NCI-H187 treated with DMSO at 0.1 percent for 48 hours (cell line): ENCODE data around the gene SENP8.
"Not testable (repeated sequence)": the region's sequence is repeated elsewhere in the genome, so short reads cannot be mapped to it uniquely, and the experiment has no call there.

Experiments
- DNase-seq: peaks from one replicate; lab custom pipeline; 2025; lab: John Stamatoyannopoulos, UW

The SENP8 gene

DNA sequence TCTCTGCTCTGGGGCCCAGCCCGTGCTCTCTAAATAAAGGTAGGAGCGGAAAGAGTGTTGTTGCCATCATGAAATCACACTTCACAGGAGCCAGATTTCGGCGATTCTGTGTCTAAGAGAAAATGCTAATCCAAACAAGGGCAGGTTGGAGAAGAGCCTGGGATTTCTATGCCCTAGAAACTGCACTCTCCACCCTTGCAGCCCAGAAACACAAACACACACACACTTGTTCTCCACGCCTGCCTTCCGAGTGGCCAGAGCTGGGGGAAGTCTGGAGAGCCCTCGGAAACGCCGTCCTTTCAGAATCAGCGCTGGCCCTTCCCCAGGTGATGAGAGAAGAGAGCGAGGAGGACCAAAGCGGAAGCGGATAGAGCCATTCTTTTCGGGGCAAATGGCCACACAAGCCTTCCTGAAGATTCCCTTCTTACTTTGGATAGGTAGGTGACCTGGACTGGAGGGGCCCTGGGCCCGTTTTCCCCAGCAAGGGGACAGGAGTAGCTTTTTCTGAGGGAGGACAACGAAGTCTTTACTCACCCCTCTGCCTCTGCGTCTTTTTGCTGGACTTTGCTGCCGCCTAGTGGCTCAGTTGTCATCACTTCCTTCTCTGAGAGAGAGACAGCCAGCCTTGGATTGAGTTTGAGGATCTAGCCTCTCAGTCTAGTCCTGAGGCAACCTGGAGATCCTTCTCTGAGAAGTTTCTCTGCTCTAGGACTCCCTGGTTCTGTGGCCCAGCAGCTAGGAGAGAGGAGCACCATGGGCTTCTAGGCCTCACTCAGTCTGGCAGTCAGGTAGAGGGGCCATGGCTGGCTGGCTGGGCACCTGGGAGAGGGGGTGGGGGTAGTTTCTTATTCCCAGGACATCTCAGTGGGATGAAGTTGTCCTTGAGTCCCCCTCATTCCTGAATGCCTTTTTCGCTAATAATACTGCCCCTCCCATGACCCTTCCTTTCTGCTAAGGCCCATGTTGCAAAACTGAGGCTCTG is 37.7 kb downstream of the SENP8 start:
- DNase-seq: peak; percentile 49

DNA sequence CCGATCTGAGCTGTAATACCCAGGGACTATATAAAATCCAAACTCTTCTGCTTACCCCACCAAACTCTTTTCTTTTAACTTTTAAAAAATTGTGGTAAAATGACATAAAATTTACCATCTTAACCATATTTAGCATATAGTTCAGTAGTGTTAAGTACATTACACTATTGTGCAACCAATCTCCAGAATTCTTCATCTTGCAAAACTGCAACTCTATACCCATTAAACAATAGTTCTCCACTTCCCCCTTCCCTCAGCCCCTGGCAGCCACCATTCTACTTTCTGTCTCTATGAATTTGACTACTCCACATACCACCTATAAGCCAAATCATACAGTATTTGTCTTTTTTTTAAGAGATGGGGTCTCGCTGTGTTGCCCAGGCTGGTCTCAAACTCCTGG is 38.7 kb downstream of the SENP8 start:
- no peak for DNase-seq

DNA sequence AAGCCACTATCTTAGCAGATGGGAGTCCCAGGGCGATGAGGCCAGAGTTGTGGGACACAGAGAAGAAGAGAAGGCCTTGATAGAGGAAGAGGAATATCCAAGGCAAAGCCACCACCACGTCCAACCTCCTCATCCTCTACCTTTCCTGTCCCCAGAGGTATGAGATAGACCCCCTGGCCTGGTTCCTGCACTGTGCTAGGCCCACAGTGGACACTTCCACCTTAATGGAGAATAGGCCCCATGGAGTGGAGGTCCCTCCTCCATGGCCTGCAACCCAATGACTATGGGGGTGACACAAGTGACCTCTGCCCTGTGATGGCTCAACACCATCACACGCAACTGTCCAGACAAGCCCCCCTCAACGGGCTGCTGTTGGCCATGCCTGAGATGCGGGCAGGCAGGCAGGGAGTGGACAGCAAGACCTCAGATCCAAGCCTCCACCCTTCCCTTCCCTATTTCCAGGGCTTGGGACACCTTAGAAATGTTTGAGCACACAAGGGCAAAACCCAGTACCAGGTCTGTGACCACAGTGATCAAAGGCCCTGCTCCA is 42.6 kb downstream of the SENP8 start:
- no peak for DNase-seq

DNA sequence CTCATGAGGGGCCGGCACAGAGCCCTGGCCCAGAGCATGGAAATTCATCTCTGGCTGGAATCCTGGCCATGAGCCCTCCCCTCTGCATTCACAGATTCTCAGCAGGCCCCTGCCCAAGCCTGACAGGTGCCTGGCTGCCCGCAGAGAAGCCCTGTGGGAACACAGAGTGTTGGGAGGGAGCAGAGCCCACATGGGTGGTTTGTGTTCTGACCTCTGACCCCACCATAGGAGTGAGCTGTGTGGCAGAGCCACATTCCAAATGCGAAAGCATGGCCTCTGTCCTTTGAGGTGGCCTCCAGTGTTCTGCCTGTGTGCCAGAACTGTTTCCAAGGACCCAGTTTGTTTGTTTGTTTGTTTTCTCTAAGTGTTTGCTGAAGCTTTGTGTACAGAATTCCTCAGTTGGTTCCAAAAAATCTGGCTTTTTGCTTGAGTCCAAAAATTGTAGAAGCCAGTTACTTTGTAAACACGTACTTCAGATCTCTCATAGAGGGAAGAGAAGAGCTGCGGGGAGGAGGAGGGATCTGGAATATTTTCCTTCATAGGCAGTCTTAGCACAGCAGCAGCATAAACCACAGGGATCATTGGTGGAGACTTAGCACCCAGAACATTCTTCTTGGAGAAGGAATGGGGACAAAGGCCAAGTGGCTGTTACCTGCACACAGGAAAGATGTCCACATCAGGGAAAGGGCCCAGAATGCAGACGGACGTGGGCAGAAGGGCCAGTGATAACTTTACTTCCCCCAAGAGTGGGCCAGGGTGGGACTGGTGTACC is 43.3 kb downstream of the SENP8 start:
- DNase-seq: no peak

DNA sequence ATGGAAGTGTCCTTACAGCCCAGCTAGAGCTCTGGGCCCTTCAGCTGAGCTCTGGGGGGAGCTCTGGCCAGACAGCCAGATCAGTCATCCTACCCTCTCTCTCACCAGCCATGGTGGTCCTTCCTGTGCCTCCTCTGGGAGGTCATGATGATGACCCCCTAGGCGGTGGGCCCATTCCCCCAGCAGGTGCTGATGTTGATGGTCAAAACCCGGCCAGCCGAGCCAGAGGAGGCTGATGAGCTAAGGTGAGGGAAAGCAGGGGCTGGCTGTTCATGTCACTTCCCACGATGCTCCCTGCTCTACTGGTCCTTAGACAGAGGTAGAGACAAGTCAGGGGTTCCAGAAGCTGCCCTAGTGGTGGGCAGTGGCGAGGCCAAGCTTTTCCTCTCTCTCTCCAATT is 44.4 kb downstream of the SENP8 start:
- no peak for DNase-seq

DNA sequence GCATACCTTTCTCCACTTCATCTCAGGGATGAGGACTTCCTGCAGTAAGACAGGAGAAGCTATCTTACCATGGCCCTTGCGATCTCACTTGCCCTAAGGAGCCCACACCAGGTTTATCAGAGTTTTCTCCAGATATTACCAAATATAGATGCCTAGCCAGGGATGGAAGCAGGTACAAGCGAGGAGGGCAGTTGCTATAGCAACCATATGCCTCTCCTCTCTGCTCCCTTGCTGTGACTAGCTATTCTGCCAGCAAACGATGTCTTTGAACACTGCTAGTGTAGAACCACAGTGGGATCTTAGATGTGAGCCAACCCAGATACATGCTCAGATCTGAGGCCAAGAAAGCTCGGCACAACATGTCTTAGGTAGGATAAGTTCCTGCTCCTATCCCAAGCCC is 45.5 kb downstream of the SENP8 start:
- DNase-seq: no peak

DNA sequence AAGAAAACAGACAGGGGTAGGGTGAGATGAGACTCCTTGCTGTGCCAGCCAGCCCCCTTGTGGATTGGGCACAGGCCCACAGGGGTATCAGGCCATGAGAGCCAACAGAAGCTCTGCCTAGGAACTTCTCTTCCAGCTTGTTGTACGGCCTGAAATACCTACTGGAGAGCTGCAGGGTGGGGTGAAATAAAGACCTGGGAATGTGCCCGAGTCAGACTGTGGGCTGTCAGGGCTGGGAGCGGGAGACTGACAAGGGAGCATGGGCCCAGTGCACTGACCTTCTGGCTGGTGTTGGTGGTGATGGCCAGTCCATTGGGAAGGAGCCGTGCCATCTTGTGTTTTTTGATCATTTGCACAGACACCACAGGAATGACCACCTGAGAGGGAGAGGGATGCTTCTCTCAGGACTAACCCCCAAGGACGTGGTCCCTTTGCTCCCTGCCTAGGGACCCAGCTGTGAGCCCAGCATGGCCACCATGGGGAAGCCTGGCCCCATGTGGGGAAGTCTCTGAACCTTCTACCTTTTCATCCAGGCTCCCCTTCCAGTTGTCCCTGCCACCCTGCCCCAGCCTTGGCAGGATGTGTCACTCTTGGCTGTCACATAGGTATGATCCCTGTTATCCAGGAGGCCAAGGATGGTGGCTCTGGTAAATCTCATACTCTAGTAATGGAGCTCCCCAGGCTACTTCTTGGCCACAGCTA is 48.7 kb downstream of the SENP8 start:
- DNase-seq: no peak

DNA sequence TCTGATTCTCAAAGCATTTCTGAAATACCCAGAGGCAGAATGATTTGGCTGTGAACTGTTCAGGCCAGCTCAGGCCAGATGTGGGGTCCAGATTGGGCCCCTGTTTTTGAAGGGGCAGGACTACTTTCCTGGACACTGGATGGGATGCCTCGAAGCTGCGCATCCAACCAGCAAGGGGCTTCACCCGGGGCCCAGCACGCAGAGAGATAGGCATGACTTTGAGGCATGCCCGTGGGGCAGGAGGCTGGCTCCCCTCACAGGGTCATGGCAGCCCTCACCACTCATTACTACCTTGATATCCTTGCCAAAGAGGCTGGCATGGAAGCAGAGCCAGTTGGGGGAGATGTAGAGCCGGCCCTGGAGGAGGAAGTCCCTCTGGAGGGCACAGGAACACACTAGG is 49.2 kb downstream of the SENP8 start:
- no peak for DNase-seq

DNA sequence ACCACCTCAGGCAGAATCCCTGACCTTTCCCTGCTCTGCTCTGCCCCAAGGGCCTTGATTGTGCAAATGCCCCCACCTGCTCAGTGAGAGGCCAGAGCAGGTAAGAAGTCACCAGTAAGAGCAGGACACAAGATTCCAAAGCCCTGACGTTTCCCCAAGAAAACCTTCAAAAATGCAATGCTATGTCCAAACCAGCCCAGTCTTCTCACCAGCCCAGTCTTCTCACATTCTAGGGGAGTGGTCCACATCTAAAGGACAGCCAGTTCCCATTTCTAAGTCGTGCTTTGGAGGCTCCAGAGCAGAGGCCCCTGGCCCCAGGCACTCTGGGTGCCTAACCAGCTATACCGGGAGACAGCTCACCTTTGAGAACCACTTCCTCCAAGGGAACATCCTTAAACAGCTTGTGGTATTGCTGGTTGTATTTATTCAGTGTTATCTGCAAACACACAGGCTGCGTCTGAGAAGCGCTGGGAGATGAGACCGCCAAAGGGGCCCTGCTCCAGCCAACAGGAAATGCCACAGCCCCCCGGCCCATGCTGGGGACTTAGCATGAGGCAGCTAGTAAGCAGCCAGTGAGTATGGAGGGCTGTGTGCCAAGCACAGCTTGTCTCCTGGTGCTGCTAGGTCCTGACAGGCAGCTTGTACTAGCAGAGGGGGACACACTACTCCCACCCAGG is 50.1 kb downstream of the SENP8 start:
- no peak for DNase-seq

DNA sequence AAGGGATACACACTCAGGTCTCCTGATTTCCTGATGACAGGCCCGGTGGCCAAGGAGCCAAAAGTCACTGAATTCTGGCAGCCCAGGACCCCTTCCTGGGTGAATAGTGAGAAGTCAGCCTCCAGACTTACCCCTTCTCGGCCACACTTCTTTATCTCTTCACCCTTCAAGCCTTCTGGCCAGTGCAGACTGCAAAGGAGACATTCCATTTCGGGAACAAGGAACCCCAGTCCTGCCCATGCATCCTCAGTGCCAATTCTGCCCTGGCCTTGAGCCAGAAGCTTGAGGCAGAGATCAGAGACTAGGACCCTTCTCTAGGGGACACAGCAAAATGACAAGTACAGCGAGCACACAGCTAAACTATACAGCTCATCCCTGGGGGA is 50.6 kb downstream of the SENP8 start:
- no peak for DNase-seq

DNA sequence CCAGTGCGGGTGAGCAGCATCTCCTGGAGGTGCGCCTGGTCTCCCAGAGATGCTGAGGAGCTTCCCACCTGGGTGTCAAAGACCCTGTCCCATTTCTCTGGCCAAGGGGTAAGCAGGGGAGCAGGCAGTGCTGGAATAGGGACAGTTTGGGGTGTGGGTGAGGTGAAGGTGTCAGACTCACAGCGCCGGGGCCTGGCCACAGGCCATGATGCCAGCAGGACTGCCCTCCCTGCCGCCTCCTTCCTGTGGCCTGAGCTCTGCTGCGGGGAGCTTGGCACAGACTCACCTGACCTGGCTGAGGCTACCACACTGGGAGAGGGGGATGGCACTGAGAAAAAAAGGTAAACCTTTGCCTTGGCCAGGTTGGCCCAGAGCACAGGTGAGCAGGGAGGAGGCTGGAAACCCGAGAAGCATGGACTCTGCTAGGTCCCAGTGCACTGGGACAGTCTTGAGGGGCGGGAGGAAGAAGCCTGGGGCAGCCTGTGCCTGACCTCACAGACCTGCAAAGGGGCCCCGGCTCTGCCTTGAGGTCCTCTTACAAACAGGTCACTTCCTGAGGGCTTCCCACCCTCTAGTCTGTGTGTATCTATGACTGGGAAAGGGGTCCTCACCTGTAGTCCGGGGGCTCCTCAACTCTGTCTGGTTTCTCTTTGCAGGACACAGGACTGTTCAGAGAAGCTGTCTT is 51.2 kb downstream of the SENP8 start:
- no peak for DNase-seq

DNA sequence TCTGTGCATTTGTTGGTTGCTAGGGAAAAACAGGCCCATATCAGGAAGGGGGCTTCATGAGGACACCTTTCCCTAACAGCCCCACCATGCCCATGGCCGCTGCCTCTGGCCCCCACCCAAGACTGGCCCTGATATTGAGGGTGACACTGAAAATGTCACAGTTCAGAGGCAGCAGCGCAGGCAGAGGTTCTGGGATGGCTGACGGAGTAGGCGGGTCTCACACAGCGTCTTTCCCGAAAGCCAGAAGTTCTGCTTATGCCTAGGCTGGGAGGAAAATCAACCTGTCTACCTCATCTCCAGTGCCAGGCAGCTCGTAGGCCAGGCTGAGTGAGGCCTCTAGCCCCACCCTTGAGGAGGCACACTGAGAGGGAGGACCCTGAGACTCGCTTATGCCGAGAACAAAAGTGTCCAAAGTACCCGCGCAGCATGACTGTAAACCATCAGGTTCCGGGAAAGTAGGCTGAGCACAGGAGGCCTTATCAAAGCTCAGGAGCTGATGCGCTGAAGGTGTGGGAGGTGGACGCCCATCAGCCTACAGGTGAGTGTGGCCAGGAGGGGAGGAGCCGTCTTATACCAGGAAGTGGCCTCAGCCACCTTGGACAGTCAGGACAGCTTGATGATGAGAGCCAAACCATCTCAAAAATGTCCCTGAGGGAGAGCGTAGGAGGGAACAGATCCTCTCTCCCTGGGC is 51.9 kb downstream of the SENP8 start:
- DNase-seq: no peak

DNA sequence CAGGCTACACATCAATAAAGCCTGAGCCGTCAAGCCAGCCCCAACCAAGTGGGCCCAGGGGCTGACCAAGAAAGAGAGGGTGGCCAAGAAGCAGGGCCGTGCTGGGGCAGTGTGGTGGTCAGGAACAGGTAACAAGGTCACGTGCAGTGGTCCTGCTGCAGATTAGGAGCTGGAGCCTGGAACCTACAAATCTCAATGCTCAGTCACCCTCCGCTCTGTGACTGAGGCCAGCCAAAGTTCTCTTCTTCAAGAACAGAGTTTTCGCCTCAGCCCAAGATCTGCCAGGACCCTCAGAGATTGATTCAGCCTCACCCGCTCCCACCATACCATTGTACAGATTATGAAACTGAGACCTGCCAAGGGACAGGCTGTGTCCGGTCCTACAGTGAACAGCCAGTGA is 52.5 kb downstream of the SENP8 start:
- DNase-seq: no peak

DNA sequence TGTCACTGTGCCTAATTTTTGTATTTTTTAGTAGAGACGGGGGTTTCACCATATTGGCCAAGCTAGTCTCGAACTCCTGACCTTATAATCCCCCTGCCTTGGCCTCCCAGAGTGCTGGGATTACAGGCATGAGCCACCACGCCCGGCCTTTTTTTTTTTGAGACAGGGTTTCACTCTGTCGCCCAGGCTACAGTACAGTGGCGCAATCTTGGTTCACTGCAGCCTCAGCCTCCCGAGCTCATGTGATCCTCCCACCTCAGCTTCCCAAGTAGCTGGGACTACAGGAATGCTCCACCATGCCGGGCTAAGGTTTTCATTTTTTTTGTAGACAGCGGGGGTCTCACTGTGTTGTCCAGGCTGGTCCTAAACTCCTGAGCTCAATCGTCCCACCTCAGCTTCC is 53.8 kb downstream of the SENP8 start:
- not testable (repeated sequence) for DNase-seq

DNA sequence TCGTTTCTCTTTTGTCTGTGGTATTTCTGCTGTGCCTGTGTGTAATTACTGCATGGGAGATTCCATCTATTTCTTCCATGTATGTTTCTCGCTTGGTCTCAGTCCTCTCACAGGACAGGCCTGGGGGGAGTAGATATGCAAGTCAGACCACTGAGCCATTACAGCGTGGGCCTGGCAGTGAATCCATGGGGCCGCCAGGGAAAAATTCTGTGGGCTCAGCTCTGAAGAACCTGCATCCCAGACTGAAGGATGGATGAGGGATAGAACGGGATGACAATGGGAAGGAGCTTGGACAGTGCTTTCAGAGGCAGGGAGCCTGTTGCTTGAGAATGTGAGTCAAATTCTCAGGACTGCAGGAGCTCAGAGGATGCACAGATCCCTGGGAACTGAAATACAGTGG is 54.6 kb downstream of the SENP8 start:
- no peak for DNase-seq

DNA sequence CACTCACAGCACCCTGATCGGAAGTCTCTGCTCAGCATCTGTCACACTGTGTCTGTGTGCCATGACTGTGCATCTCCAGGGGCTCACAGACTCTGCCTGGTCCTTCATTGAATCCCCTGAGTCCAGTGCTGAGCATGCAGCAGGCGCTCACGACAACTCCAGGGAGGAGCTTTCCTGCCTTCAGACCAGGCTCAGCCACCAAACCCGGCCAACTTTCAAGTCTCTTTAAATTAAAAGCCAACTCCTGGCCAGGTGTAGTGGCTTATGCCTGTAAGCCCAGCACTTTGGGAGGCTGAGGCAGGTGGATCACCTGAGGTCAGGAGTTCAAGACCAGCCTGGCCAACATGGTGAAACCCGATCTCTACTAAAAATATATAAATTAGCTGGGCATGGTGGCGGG is 55.2 kb downstream of the SENP8 start:
- DNase-seq: no peak

DNA sequence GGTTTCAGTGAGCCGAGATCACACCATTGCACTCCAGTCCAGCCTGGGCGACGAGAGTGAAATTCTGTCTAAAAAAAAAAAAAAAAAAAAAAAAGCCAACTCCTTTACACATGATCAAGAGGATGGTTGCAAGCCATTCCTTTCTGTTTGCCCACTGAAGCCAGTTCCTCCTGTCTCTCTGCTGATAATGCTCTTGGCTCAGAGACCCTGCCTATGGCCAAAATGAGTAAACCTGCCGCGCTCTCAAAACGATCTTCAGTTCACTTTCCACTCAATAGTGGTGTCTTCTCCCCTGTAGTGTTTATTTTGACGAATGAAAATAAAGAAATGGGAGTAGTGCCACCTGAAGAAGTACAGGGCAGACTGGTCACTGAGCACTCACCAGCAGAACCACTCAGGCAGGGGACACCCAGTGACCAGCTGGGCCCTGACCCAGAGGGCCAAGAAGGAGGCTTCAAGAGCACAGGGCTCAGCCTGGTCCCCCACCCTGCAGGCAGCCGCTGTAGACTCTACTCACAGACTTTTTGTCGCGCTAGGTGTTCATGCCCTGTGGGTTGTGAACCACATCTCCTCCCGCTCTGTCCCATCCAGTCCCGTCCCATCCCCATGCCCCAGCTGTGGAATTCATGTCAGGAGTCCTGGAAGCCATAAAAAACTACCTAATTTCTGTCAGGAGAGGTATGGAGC is 55.8 kb downstream of the SENP8 start:
- no peak for DNase-seq

DNA sequence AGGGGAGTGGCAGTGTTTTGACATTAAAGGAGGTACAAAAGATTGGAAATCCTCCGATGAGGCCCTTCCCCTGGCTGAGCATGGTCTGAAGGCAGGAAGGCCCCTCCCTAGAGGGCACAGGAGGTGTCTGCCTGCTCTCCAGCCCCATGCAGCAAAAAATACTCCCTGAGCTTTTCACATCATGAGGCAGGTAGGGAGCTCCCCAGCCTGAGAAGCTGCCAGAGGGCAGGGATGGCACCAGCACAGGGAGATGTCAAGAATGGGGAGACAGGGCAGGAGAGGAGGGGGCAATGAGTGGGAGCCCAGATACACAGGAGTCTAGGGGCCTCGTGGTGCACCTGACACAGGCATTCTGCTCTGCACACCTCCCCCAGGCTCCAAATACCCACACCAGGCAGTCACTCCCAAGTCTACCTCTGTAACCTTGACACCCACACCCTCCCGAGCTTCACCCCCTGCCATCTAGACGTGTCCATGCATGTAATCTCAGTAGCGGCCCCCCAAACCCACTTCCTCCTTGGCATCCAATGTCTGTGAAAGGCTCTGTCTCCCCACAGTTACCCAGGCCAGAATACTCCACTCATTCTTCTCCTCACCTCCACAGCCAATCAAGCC is 56.5 kb downstream of the SENP8 start:
- no peak for DNase-seq
